Gastroesophageal sphincter (tissue), 3 donors: ENCODE data around the gene DKKL1.

Source experiments
- POLR2AphosphoS5 ChIP-seq: sonication (generic); formaldehyde crosslinking; IDR thresholded peaks from one replicate; pipeline ENCODE4 v1.6.1; 2017; ENCODE audit warnings: antibody characterized with exemption
- TF ChIP-seq, protein P1 (sequence below), 4 experiments: fragments of 200-600 bp in 2 of 4; fragments of 450-650 bp in 2 of 4; sonication (generic) in 1 of 4; IDR thresholded peaks; one replicate each; pipeline ENCODE4 v1.5.1; 2017 to 2019; ENCODE audit warnings: antibody characterized with exemption in 4 of 4, mild to moderate bottlenecking in 2 of 4, moderate library complexity in 2 of 4

DNA sequence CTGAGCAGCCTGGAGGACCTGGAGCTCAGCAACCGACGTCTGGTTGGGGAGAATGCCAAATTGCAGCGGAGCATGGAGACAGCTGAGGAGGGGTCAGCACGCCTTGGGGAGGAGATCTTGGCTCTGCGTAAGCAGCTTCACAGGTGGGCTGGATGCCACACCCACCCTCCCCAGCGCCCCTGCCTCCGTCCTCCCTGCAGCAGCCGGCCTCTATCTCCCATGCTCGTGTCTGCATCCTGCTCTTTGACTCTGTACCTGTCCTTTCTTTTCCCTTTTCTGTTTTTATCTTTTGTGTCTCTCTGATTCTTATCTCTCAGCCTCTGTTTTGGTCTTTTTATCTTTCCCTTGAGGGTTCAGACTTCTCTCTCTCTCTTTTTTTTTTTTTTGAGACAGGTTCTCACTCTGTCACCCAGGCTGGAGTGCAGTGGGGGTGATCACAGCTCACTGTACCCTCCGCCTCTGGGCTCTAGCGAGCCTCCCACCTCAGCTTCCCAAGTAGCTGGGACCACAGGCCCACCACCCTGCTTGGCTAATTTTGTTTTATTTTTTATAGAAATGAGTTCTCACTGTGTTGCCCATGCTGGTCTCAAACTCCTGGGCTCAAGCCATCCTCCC, 34.4 kb downstream of the DKKL1 start:
- TF ChIP-seq POLR2AphosphoS5 = no peak
- TF ChIP-seq, protein P1, sequence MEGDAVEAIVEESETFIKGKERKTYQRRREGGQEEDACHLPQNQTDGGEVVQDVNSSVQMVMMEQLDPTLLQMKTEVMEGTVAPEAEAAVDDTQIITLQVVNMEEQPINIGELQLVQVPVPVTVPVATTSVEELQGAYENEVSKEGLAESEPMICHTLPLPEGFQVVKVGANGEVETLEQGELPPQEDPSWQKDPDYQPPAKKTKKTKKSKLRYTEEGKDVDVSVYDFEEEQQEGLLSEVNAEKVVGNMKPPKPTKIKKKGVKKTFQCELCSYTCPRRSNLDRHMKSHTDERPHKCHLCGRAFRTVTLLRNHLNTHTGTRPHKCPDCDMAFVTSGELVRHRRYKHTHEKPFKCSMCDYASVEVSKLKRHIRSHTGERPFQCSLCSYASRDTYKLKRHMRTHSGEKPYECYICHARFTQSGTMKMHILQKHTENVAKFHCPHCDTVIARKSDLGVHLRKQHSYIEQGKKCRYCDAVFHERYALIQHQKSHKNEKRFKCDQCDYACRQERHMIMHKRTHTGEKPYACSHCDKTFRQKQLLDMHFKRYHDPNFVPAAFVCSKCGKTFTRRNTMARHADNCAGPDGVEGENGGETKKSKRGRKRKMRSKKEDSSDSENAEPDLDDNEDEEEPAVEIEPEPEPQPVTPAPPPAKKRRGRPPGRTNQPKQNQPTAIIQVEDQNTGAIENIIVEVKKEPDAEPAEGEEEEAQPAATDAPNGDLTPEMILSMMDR (IDR thresholded peaks at IDR 0.05) = no peak
